Measurements from ENCODE around the gene GCNT1. TPM values are rescaled to one million over a fixed set of nuclear protein-coding genes. Genes with fewer than 3 reads are reported as not detected.
"Not testable (repeated sequence)": the region's sequence is repeated elsewhere in the genome, so short reads cannot be mapped to it uniquely, and the experiment has no call there.

GCNT1 gene
- total and polyA plus RNA-seq, 2 donors (not counting 1 experiment from before 2014, with no cell fraction given): 27.7 to 41.5 TPM

DNA sequence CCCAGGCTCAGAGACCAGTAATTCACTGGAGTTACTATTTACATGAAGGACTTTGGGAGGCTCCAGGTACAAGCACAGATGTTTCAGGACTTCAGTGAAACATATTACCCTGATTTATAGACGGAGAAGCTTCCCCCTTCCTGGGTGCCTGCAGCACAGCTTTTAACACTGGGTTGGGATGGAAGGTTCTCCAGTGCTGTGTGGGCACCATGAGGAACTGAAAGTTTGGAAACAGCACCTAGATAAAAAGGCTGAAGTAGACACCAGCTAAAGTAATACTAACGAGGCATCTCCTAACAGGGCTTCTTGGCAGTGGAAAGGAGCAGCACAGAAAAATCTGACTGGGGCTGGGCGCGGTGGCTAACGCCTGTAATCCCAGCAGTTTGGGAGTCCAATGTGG lies 70.7 kb downstream of the GCNT1 start:
- H3K4me3 ChIP-seq (replicated peaks in 1 of 4; ENCODE audit: control extremely low read depth in 1 of 4, insufficient read depth in 1 of 4, low read depth in 3 of 4, low read length in 4 of 4): no peak overlapping the region
- H3K36me3 ChIP-seq (ENCODE audit: control insufficient read depth, insufficient read depth, low read length): no peaks in the 10 kb centered on the region
- peaks cover 7% of the 10 kb centered on the region for H3K4me1 ChIP-seq (ENCODE audit: control insufficient read depth, extremely low read depth, insufficient read depth, low read length)
- H2AFZ ChIP-seq (ENCODE audit: low read length): no peak overlapping the region
- TF ChIP-seq EZH2 (IDR thresholded peaks at IDR 0.05; ENCODE audit: low read length, missing control alignments): no peak
- TF ChIP-seq, protein P1, sequence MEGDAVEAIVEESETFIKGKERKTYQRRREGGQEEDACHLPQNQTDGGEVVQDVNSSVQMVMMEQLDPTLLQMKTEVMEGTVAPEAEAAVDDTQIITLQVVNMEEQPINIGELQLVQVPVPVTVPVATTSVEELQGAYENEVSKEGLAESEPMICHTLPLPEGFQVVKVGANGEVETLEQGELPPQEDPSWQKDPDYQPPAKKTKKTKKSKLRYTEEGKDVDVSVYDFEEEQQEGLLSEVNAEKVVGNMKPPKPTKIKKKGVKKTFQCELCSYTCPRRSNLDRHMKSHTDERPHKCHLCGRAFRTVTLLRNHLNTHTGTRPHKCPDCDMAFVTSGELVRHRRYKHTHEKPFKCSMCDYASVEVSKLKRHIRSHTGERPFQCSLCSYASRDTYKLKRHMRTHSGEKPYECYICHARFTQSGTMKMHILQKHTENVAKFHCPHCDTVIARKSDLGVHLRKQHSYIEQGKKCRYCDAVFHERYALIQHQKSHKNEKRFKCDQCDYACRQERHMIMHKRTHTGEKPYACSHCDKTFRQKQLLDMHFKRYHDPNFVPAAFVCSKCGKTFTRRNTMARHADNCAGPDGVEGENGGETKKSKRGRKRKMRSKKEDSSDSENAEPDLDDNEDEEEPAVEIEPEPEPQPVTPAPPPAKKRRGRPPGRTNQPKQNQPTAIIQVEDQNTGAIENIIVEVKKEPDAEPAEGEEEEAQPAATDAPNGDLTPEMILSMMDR (conservative IDR thresholded peaks at IDR 0.05 in 1 of 2, IDR thresholded peaks at IDR 0.05 in 1 of 2; ENCODE audit: low read depth in 1 of 2, low read length in 2 of 2): no peak
- H4K20me1 ChIP-seq (ENCODE audit: control insufficient read depth, extremely low read depth, insufficient read depth, low read length): no peaks in the 10 kb centered on the region
- H3K27ac ChIP-seq (ENCODE audit: insufficient read depth, low read length): no peak overlapping the region
- no peaks in the 10 kb centered on the region for H3K27me3 ChIP-seq (ENCODE audit: control insufficient read depth, insufficient read depth, low read length)
- H3K4me2 ChIP-seq (ENCODE audit: extremely low read depth, insufficient read depth, low read length): no peak overlapping the region
- no peak overlapping the region for H3K9ac ChIP-seq (ENCODE audit: insufficient read depth, low read length)
- no peak for DNase-seq (ENCODE audit: low read depth in 2 of 2)
- H3K79me2 ChIP-seq (ENCODE audit: control insufficient read depth, insufficient read depth, low read length): no peaks in the 10 kb centered on the region
- no peaks in the 10 kb centered on the region for H3K9me3 ChIP-seq (ENCODE audit: control insufficient read depth, insufficient read depth, low read depth, low read length)

DNA sequence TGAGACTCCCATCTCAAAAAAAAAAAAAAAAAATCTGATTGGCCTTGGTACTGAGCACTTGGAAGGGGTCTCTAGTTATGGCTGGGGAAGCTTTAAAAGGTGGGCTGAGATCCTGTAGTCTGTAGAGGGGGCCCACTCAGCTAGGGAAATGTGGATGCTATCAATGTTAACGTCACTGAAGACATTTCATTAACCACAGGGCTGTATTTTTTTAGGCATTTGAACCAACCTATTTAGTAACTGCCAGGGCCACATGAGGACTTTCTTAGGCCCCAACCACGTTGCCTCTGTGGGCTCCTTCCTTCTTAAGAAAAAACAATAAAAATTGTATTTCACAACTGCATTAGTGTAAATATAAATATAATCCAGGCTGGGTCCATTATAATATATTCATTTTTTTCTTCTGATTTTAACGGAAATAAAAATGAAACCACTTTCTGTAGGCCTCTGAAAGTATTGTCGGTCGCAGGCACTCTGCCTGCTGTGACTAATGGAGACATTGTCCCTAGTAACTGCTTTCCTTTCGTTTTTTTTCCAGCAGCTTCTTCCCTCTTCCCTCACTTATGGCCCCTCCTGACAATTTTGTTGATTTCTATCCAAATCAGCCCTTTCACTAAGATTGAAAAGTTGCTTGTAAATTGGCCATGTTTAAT lies 71.6 kb downstream of the GCNT1 start:
- no peak overlapping the region for H3K4me3 ChIP-seq (replicated peaks in 1 of 4; ENCODE audit: control extremely low read depth in 1 of 4, insufficient read depth in 1 of 4, low read depth in 3 of 4, low read length in 4 of 4)
- H3K4me2 ChIP-seq (ENCODE audit: extremely low read depth, insufficient read depth, low read length): peak overlapping the region; percentile 26
- DNase-seq (ENCODE audit: low read depth in 2 of 2): peak; percentile 47 to 53
- peaks cover 7% of the 10 kb centered on the region for H3K4me1 ChIP-seq (ENCODE audit: control insufficient read depth, extremely low read depth, insufficient read depth, low read length)
- TF ChIP-seq EZH2 (IDR thresholded peaks at IDR 0.05; ENCODE audit: low read length, missing control alignments): no peak
- TF ChIP-seq, protein P1 (conservative IDR thresholded peaks at IDR 0.05 in 1 of 2, IDR thresholded peaks at IDR 0.05 in 1 of 2; ENCODE audit: low read depth in 1 of 2, low read length in 2 of 2): no peak
- no peaks in the 10 kb centered on the region for H3K79me2 ChIP-seq (ENCODE audit: control insufficient read depth, insufficient read depth, low read length)
- H3K9ac ChIP-seq (ENCODE audit: insufficient read depth, low read length): peak overlapping the region; percentile 2
- no peaks in the 10 kb centered on the region for H3K9me3 ChIP-seq (ENCODE audit: control insufficient read depth, insufficient read depth, low read depth, low read length)
- H2AFZ ChIP-seq (ENCODE audit: low read length): peak overlapping the region; percentile 57
- no peaks in the 10 kb centered on the region for H4K20me1 ChIP-seq (ENCODE audit: control insufficient read depth, extremely low read depth, insufficient read depth, low read length)
- H3K27me3 ChIP-seq (ENCODE audit: control insufficient read depth, insufficient read depth, low read length): no peaks in the 10 kb centered on the region
- peak overlapping the region; percentile 2 for H3K27ac ChIP-seq (ENCODE audit: insufficient read depth, low read length)
- H3K36me3 ChIP-seq (ENCODE audit: control insufficient read depth, insufficient read depth, low read length): no peaks in the 10 kb centered on the region

DNA sequence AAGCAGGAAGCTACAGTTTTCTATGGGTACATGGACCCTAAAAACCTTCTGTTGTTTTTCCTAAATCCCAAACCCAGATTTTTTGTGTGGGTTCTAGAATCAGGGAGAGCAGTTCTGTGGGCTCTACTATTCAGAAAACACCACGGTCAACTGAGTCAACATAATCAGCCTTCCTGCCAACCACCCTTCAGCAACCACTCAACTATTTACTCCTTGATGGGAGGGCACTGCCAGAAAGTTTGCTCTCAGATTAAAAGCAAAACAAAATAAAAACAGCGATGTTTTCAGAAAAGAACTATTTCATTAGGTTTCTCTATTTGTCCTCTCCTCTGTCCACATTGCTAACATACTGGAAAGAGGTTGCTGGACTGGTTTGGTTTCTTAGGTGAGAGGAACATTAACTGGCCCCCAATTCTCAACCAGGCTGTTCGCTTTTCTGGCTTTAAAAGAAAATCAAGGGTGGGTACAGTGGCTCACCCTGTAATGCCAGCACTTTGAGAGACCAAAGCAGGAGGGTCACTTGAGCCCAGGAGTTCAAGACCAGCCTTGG lies 72.3 kb downstream of the GCNT1 start:
- H3K27me3 ChIP-seq (ENCODE audit: control insufficient read depth, insufficient read depth, low read length): no peaks in the 10 kb centered on the region
- TF ChIP-seq, protein P1 (conservative IDR thresholded peaks at IDR 0.05 in 1 of 2, IDR thresholded peaks at IDR 0.05 in 1 of 2; ENCODE audit: low read depth in 1 of 2, low read length in 2 of 2): no peak
- no peak for TF ChIP-seq EZH2 (IDR thresholded peaks at IDR 0.05; ENCODE audit: low read length, missing control alignments)
- no peak overlapping the region for H3K4me3 ChIP-seq (replicated peaks in 1 of 4; ENCODE audit: control extremely low read depth in 1 of 4, insufficient read depth in 1 of 4, low read depth in 3 of 4, low read length in 4 of 4)
- no peaks in the 10 kb centered on the region for H3K36me3 ChIP-seq (ENCODE audit: control insufficient read depth, insufficient read depth, low read length)
- H2AFZ ChIP-seq (ENCODE audit: low read length): no peak overlapping the region
- H3K27ac ChIP-seq (ENCODE audit: insufficient read depth, low read length): no peak overlapping the region
- no peak overlapping the region for H3K9ac ChIP-seq (ENCODE audit: insufficient read depth, low read length)
- peak overlapping the region; percentile 18 for H3K4me2 ChIP-seq (ENCODE audit: extremely low read depth, insufficient read depth, low read length)
- H4K20me1 ChIP-seq (ENCODE audit: control insufficient read depth, extremely low read depth, insufficient read depth, low read length): no peaks in the 10 kb centered on the region
- DNase-seq (ENCODE audit: low read depth in 2 of 2): no peak
- peaks cover 7% of the 10 kb centered on the region for H3K4me1 ChIP-seq (ENCODE audit: control insufficient read depth, extremely low read depth, insufficient read depth, low read length)
- no peaks in the 10 kb centered on the region for H3K9me3 ChIP-seq (ENCODE audit: control insufficient read depth, insufficient read depth, low read depth, low read length)
- H3K79me2 ChIP-seq (ENCODE audit: control insufficient read depth, insufficient read depth, low read length): no peaks in the 10 kb centered on the region

DNA sequence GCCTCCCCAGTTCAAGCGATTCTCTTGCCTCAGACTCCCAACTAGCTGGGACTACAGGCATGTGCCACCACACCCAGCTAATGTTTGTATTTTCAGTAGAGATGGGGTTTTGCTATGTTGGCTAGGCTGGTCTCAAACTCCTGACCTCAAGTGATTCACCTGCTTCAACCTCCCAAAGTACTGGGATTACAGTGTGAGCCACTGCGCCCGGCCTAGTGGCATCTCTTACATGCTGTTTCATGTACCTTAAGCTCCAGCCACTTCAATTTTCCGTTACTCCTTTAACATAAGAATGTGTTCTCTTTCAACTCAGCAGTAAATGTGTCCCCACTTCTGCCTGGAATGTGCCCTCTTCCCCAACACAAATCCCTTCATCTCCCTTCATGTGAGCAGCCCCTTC lies 73.9 kb downstream of the GCNT1 start:
- H3K4me2 ChIP-seq (ENCODE audit: extremely low read depth, insufficient read depth, low read length); H2AFZ ChIP-seq (ENCODE audit: low read length); H3K4me1 ChIP-seq (ENCODE audit: control insufficient read depth, extremely low read depth, insufficient read depth, low read length); H3K4me3 ChIP-seq (replicated peaks in 1 of 4; ENCODE audit: control extremely low read depth in 1 of 4, insufficient read depth in 1 of 4, low read depth in 3 of 4, low read length in 4 of 4); H3K27me3 ChIP-seq (ENCODE audit: control insufficient read depth, insufficient read depth, low read length); H3K9ac ChIP-seq (ENCODE audit: insufficient read depth, low read length); H3K9me3 ChIP-seq (ENCODE audit: control insufficient read depth, insufficient read depth, low read depth, low read length); H3K27ac ChIP-seq (ENCODE audit: insufficient read depth, low read length); H3K79me2 ChIP-seq (ENCODE audit: control insufficient read depth, insufficient read depth, low read length); H3K36me3 ChIP-seq (ENCODE audit: control insufficient read depth, insufficient read depth, low read length); H4K20me1 ChIP-seq (ENCODE audit: control insufficient read depth, extremely low read depth, insufficient read depth, low read length): not testable (repeated sequence)
- peak in 1 of 2 donors; percentile 8 for DNase-seq (ENCODE audit: low read depth in 2 of 2)

Data from fibroblast of lung (primary cell).